H1 (cell line): Measurements from ENCODE around the gene RAI14. TPM values are rescaled to one million over a fixed set of nuclear protein-coding genes. Genes with fewer than 3 reads are reported as not detected.

Experiments used
- CTCF ChIA-PET: fragments of 300-600 bp; sonication (Branson Sonifier 250); formaldehyde crosslinking; loops from one replicate; lab custom pipeline; 2021; ENCODE audit not compliant: partially characterized antibody; lab: Charles Lee
- POLR2A ChIA-PET: fragments of 300-600 bp; sonication (Branson Sonifier 250); formaldehyde crosslinking; loops from one replicate; lab custom pipeline; 2021; ENCODE audit warnings: inconsistent platforms; ENCODE audit not compliant: partially characterized antibody; lab: Charles Lee
- DNase-seq, 2 experiments: peaks; one replicate each; pipeline versions ENCODE4 v3.0.0 to v3.0.0-alpha.2; 2010 to 2022; ENCODE audit warnings: low spot score in 2 of 2, low read depth in 1 of 2, mixed read lengths in 1 of 2
- FAIRE-seq: peaks from 2 replicates; lab custom pipeline; 2011; peaks lifted over from hg19 to GRCh38; lab: Jason Lieb, UNC
- H2AFZ ChIP-seq: 2 replicates; pipeline ENCODE4 v1.8.1; 2012; ENCODE audit warnings: low read length, inconsistent platforms
- H2AK5ac ChIP-seq: 2 replicates; pipeline ENCODE4 v1.6.1; 2013; ENCODE audit warnings: low read depth, low read length
- H2BK120ac ChIP-seq: replicated peaks from 2 replicates; pipeline ENCODE3; 2013; ENCODE audit warnings: low read depth, low read length, inconsistent platforms
- H2BK12ac ChIP-seq: 2 replicates; pipeline ENCODE4 v1.6.1; 2013; ENCODE audit warnings: low read depth, low read length
- H2BK15ac ChIP-seq: 2 replicates; pipeline ENCODE4 v1.6.1; 2013; ENCODE audit warnings: low read length
- H2BK20ac ChIP-seq: 2 replicates; pipeline ENCODE4 v1.6.1; 2013; ENCODE audit warnings: low read length
- H2BK5ac ChIP-seq: 2 replicates; pipeline ENCODE4 v1.6.1; 2013; ENCODE audit warnings: low read depth, low read length
- H3K14ac ChIP-seq: 2 replicates; pipeline ENCODE4 v1.6.1; 2013; ENCODE audit warnings: inconsistent platforms; ENCODE audit not compliant: insufficient read length
- H3K18ac ChIP-seq: 2 replicates; pipeline ENCODE4 v1.6.1; 2013; ENCODE audit warnings: low read length; ENCODE audit errors: extremely low read depth
- H3K23ac ChIP-seq: 2 replicates; pipeline ENCODE4 v1.6.1; 2013; ENCODE audit warnings: inconsistent platforms; ENCODE audit not compliant: insufficient read length
- H3K23me2 ChIP-seq: 2 replicates; pipeline ENCODE4 v1.6.1; 2013; ENCODE audit warnings: low read depth, low read length
- H3K27ac ChIP-seq: 2 replicates; pipeline ENCODE4 v1.6.1; 2011; ENCODE audit warnings: low read depth, low read length, inconsistent platforms
- H3K27me3 ChIP-seq, 4 experiments: replicated peaks in 1 of 4; 1 replicate in 1 of 4; 2 replicates in 3 of 4; pipeline versions ENCODE4 v1.6.1 to v1.8.1; 2011 to 2013; ENCODE audit warnings: low read length in 3 of 4, mild to moderate bottlenecking in 3 of 4, inconsistent platforms in 2 of 4, mixed read lengths in 2 of 4, moderate library complexity in 1 of 4; ENCODE audit not compliant: control insufficient read depth in 3 of 4, insufficient read depth in 3 of 4; ENCODE audit errors: extremely low read depth in 1 of 4
- H3K36me3 ChIP-seq, 4 experiments: 2 replicates each; pipeline versions ENCODE4 v1.6.1 to v1.8.1; 2011 to 2013; ENCODE audit warnings: mild to moderate bottlenecking in 4 of 4, low read length in 3 of 4, moderate library complexity in 2 of 4, control low read depth in 1 of 4, inconsistent platforms in 1 of 4; ENCODE audit not compliant: insufficient read depth in 4 of 4, control insufficient read depth in 2 of 4
- H3K4ac ChIP-seq: replicated peaks from 2 replicates; pipeline ENCODE3; 2013; ENCODE audit warnings: low read length, low read depth, mixed read lengths, inconsistent platforms; ENCODE audit not compliant: insufficient read length
- H3K4me1 ChIP-seq, 4 experiments: replicated peaks in 1 of 4; 1 replicate in 1 of 4; 2 replicates in 3 of 4; pipeline versions ENCODE4 v1.6.1 to v1.8.1; 2011 to 2013; ENCODE audit warnings: low read length in 3 of 4, inconsistent platforms in 2 of 4, mixed read lengths in 1 of 4; ENCODE audit not compliant: insufficient read depth in 4 of 4, control insufficient read depth in 3 of 4
- H3K4me2 ChIP-seq, 2 experiments: 2 replicates each; pipeline versions ENCODE4 v1.6.1 to v1.8.1; 2011 to 2013; ENCODE audit warnings: low read depth in 2 of 2, low read length in 2 of 2, control low read depth in 1 of 2, inconsistent platforms in 1 of 2, mild to moderate bottlenecking in 1 of 2; ENCODE audit not compliant: insufficient read depth in 1 of 2
- H3K4me3 ChIP-seq, 4 experiments: fragments of 200-600, 300-600 bp in 1 of 4; sonication (generic), shearing (Covaris generic), sonication (Bioruptor Twin) in 1 of 4; 2 replicates each; pipeline versions ENCODE4 v1.5.1 to v1.8.1; 2011 to 2016; ENCODE audit warnings: low read length in 4 of 4, low read depth in 3 of 4, control low read depth in 2 of 4, inconsistent platforms in 2 of 4, mild to moderate bottlenecking in 2 of 4, mixed read lengths in 1 of 4, moderate library complexity in 1 of 4; ENCODE audit not compliant: insufficient read depth in 2 of 4; ENCODE audit errors: extremely low read depth in 1 of 4
- H3K56ac ChIP-seq: replicated peaks from 2 replicates; pipeline ENCODE3; 2013; ENCODE audit warnings: low read depth, mild to moderate bottlenecking, mixed read lengths, low read length, inconsistent platforms; ENCODE audit not compliant: insufficient read length
- H3K79me1 ChIP-seq: 2 replicates; pipeline ENCODE4 v1.6.1; 2013; ENCODE audit warnings: low read depth, low read length, control low read depth
- H3K79me2 ChIP-seq, 2 experiments: 2 replicates each; pipeline versions ENCODE4 v1.6.1 to v1.8.1; 2012 to 2013; ENCODE audit warnings: low read length in 2 of 2, mild to moderate bottlenecking in 2 of 2, inconsistent platforms in 1 of 2; ENCODE audit not compliant: insufficient read depth in 2 of 2, control insufficient read depth in 1 of 2
- H3K9ac ChIP-seq, 4 experiments: replicated peaks in 1 of 4; 1 replicate in 1 of 4; 2 replicates in 3 of 4; pipeline versions ENCODE4 v1.6.1 to v1.8.1; 2011 to 2013; ENCODE audit warnings: low read depth in 3 of 4, low read length in 3 of 4, control low read depth in 2 of 4, mild to moderate bottlenecking in 2 of 4, moderate library complexity in 2 of 4, inconsistent platforms in 1 of 4; ENCODE audit errors: extremely low read depth in 1 of 4
- H3K9me3 ChIP-seq, 2 experiments: 2 replicates each; pipeline versions ENCODE4 v1.6.1 to v1.8.1; 2012 to 2013; ENCODE audit warnings: mild to moderate bottlenecking in 2 of 2, moderate library complexity in 2 of 2, control low read depth in 1 of 2, inconsistent platforms in 1 of 2, low read depth in 1 of 2, low read length in 1 of 2, mixed read lengths in 1 of 2; ENCODE audit not compliant: insufficient read depth in 2 of 2
- H4K20me1 ChIP-seq, 2 experiments: replicated peaks in 1 of 2; 2 replicates each; pipeline versions ENCODE3 to v1.8.1; 2011 to 2013; ENCODE audit warnings: inconsistent platforms in 2 of 2, low read length in 2 of 2, mild to moderate bottlenecking in 1 of 2; ENCODE audit not compliant: insufficient read depth in 2 of 2, control insufficient read depth in 1 of 2
- H4K5ac ChIP-seq: 2 replicates; pipeline ENCODE4 v1.6.1; 2013; ENCODE audit warnings: low read length, low read depth, mixed read lengths, inconsistent platforms; ENCODE audit not compliant: insufficient read length
- H4K8ac ChIP-seq: 2 replicates; pipeline ENCODE4 v1.8.0; 2013; ENCODE audit warnings: mild to moderate bottlenecking, moderate library complexity, low read length, inconsistent platforms; ENCODE audit not compliant: insufficient read depth; ENCODE audit errors: extremely low read depth
- H4K91ac ChIP-seq: replicated peaks from 2 replicates; pipeline ENCODE3; 2013; ENCODE audit warnings: low read length, mixed read lengths, inconsistent platforms; ENCODE audit not compliant: insufficient read length
- ATF2 ChIP-seq: IDR thresholded peaks from 2 replicates; pipeline ENCODE4 v1.6.1; 2012; ENCODE audit warnings: low read length, inconsistent platforms
- ATF3 ChIP-seq: IDR thresholded peaks from 2 replicates; pipeline ENCODE4 v1.6.1; 2011; ENCODE audit warnings: low read depth, mild to moderate bottlenecking, low read length; ENCODE audit not compliant: insufficient read depth
- EZH2 ChIP-seq: fragments of 200-600 bp; sonication (generic); IDR thresholded peaks from 2 replicates; pipeline ENCODE4 v1.7.1; 2012; ENCODE audit warnings: low read depth, mild to moderate bottlenecking, moderate library complexity, low read length, inconsistent platforms; ENCODE audit not compliant: severe bottlenecking
- HDAC6 ChIP-seq: IDR thresholded peaks from one replicate; pipeline ENCODE4 v1.7.1; 2012; ENCODE audit warnings: low read depth, mild to moderate bottlenecking, inconsistent platforms, low read length, moderate library complexity
- JUN ChIP-seq: IDR thresholded peaks from 2 replicates; pipeline ENCODE4 v1.6.1; 2011; ENCODE audit warnings: low read depth, mild to moderate bottlenecking, improper control_type of control experiment, low read length
- NRF1 ChIP-seq: IDR thresholded peaks from 2 replicates; pipeline ENCODE4 v1.6.1; 2011; ENCODE audit warnings: mild to moderate bottlenecking, low read depth, low read length, improper control_type of control experiment
- POLR2A ChIP-seq, 2 experiments: IDR thresholded peaks; 1 replicate in 1 of 2; 2 replicates in 1 of 2; pipeline ENCODE4 v1.6.1; 2011; ENCODE audit warnings: low read depth in 2 of 2, low read length in 2 of 2, mild to moderate bottlenecking in 2 of 2; ENCODE audit errors: control extremely low read depth in 1 of 2
- POU5F1 ChIP-seq: IDR thresholded peaks from 2 replicates; pipeline ENCODE4 v1.6.1; 2011; ENCODE audit warnings: low read depth, mild to moderate bottlenecking, low read length, moderate library complexity
- RXRA ChIP-seq: IDR thresholded peaks from 2 replicates; pipeline ENCODE4 v1.6.1; 2011; ENCODE audit warnings: low read depth, mild to moderate bottlenecking, low read length, moderate library complexity; ENCODE audit not compliant: insufficient read depth
- SAP30 ChIP-seq: fragments of 300-600 bp; sonication (generic); IDR thresholded peaks from 2 replicates; pipeline ENCODE4 v1.7.1; 2012; ENCODE audit warnings: low read length, moderate library complexity, mild to moderate bottlenecking, inconsistent platforms; ENCODE audit not compliant: insufficient read depth, insufficient replicate concordance
- SP2 ChIP-seq: IDR thresholded peaks from 2 replicates; pipeline ENCODE4 v1.6.1; 2012; ENCODE audit warnings: mild to moderate bottlenecking, low read length, inconsistent platforms
- TBP ChIP-seq: IDR thresholded peaks from 2 replicates; pipeline ENCODE4 v1.6.1; 2011; ENCODE audit warnings: low read depth, low read length, improper control_type of control experiment
- WGBS, 2 experiments: shearing (Covaris generic) in 1 of 2; methylation state at CpG; one replicate each; pipeline versions ENCODE4 v1.1.6 to v1.1.7; 2013 to 2015; ENCODE audit warnings: low lambda C conversion rate in 2 of 2, mixed read lengths in 2 of 2, inconsistent platforms in 1 of 2, low coverage in 1 of 2, missing lambda C conversion rate in 1 of 2; ENCODE audit not compliant: insufficient replicate concordance in 2 of 2, insufficient coverage in 1 of 2, insufficient read length in 1 of 2; ENCODE audit errors: extremely low coverage in 1 of 2, missing lambda C conversion rate in 1 of 2; 5-methylcytosine and 5-hydroxymethylcytosine counted together
- polyA plus RNA-seq, 7 experiments: library from polyadenylated mRNA; depleted of rRNA in 3 of 7; stranded (reverse) in 5 of 7; unstranded in 2 of 7; fragments of >200 nt in 5 of 7; fragments of 200-250 nt in 2 of 7; gene quantifications; 1 replicate in 5 of 7; 2 replicates in 1 of 7; 4 replicates in 1 of 7; pipeline versions ENCODE4 v1.2.1 to v1.2.3, GENCODE V29; 2011 to 2013; ENCODE audit warnings: missing spikeins in 2 of 7, mixed read lengths in 2 of 7
- total RNA-seq: library from RNA; stranded (reverse); fragmentation: NEBNext Ultra II Directional; extraction: Animal tissue kit (Norgen Biotek cat#: 25700); gene quantifications from 2 replicates; pipeline ENCODE4 v1.2.1, GENCODE V29; 2021

The RAI14 gene
- total and polyA plus RNA-seq, 2 of the 8 experiments (the other 6 are each of a cell fraction or from before 2014, with no cell fraction given), result 48.4 to 210 TPM

- TF ChIP-seq HDAC6, result no peak
- TF ChIP-seq NRF1, result no peak
- no peak for TF ChIP-seq POLR2A (IDR thresholded peaks at IDR 0.05; ENCODE audit: control extremely low read depth in 1 of 2, low read depth in 2 of 2, low read length in 2 of 2)
- TF ChIP-seq ATF3, result no peak
- TF ChIP-seq POU5F1, result no peak
- no peak for TF ChIP-seq SAP30
- no peak for TF ChIP-seq ATF2
- TF ChIP-seq EZH2, result no peak
- no peak for TF ChIP-seq RXRA
- TF ChIP-seq JUN, result no peak
- TF ChIP-seq SP2, result no peak
- no peak for TF ChIP-seq TBP
- Histone ChIP-seq H2BK12ac (peak overlapping the region; percentile 12; the same call in 1 of the 2 replicates), H3K27ac (no peak overlapping the region), H3K18ac (no peak overlapping the region), H3K56ac (no peak overlapping the region), H3K79me1 (no peaks in the 10 kb centered on the region), H3K36me3 (peaks cover 0 to under 1% (median 0%) of the 10 kb centered on the region in 4 experiments; a peak in 1 of 8 replicates), H3K23me2 (peaks cover 6% of the 10 kb centered on the region), H3K9ac (no peak overlapping the region), H3K79me2 (peaks cover 0 to under 1% of the 10 kb centered on the region in 2 experiments; a peak in 1 of 4 replicates), H4K20me1 (no peaks in the 10 kb centered on the region), H3K4me2 (no peak overlapping the region), H3K23ac (no peak overlapping the region), H3K4ac (no peak overlapping the region), H2BK120ac (no peak overlapping the region), H3K27me3 (no peaks in the 10 kb centered on the region), H3K4me1 (peaks cover 7 to 12% (median 10%) of the 10 kb centered on the region in 4 experiments; a peak in 6 of 7 replicates), H4K5ac (no peak overlapping the region), H2AFZ (no peak overlapping the region), H4K8ac (no peak overlapping the region), H2BK20ac (no peak overlapping the region), H2BK15ac (no peak overlapping the region), H4K91ac (no peak overlapping the region), H3K14ac (no peak overlapping the region), H3K9me3 (peaks cover 4 to 7% of the 10 kb centered on the region in 2 experiments), H3K4me3 (no peak overlapping the region), H2BK5ac (no peak overlapping the region), H2AK5ac (no peak overlapping the region)
- DNase-seq, result no peak
- ChIA-PET CTCF (interaction anchor here (1.4 kb wide), 1 partner anchor 43 kb away, joined by 3 read pairs; no protein-coding TSS in a partner anchor), POLR2A (no interaction called here)
- FAIRE-seq, result no peak
- WGBS, 2 experiments, result 78% methylated on average over 2 of the region's 2 CpGs; no CpG with 5 or more reads in 1 of the 2 experiments
Measured at GRCh38 chr5:34651791-34652190, 4.3 kb upstream of the RAI14 start.
